HepG2 (cell line): ENCODE measurements around the gene PTPN2. TPM values are rescaled to one million over a fixed set of nuclear protein-coding genes. Genes with fewer than 3 reads are reported as not detected.

Experiments
- BATF2 ChIP-seq: sonication (generic); formaldehyde crosslinking; IDR thresholded peaks from 2 replicates; pipeline ENCODE4 v1.8.0; 2022; ENCODE audit warnings: mild to moderate bottlenecking, missing genetic modification reagents, moderate library complexity
- CBFB ChIP-seq: sonication (generic); formaldehyde crosslinking; IDR thresholded peaks from 2 replicates; pipeline ENCODE4 v1.4.0; 2020; ENCODE audit warnings: missing genetic modification reagents
- CCDC6 ChIP-seq: sonication (generic); formaldehyde crosslinking; IDR thresholded peaks from 2 replicates; pipeline ENCODE4 v1.8.1; 2022; ENCODE audit warnings: mild to moderate bottlenecking, missing genetic modification reagents, moderate library complexity
- DNMT1 ChIP-seq: sonication (generic); formaldehyde crosslinking; IDR thresholded peaks from 2 replicates; pipeline ENCODE4 v1.5.1; 2020; ENCODE audit warnings: mild to moderate bottlenecking, missing genetic modification reagents
- FUBP1 ChIP-seq: sonication (generic); formaldehyde crosslinking; IDR thresholded peaks from 2 replicates; pipeline ENCODE4 v1.5.1; 2020; ENCODE audit warnings: missing genetic modification reagents, mild to moderate bottlenecking, borderline replicate concordance
- HNRNPL ChIP-seq: fragments of 200-400 bp; formaldehyde crosslinking; IDR thresholded peaks from 2 replicates; pipeline ENCODE4 v1.6.1; 2017; ENCODE audit warnings: mild to moderate bottlenecking, low read depth, low read length
- KLF6 ChIP-seq: IDR thresholded peaks from 2 replicates; pipeline ENCODE4 v1.8.0; 2016; ENCODE audit warnings: missing biosample characterization, missing genetic modification reagents
- MIXL1 ChIP-seq: IDR thresholded peaks from 2 replicates; pipeline ENCODE4 v1.6.1; 2016
- PBX3 ChIP-seq: sonication (generic); formaldehyde crosslinking; IDR thresholded peaks from 2 replicates; pipeline ENCODE4 v1.8.1; 2023; ENCODE audit warnings: missing genetic modification reagents, inconsistent platforms, borderline replicate concordance
- POGZ ChIP-seq: sonication (generic); formaldehyde crosslinking; IDR thresholded peaks from 2 replicates; pipeline ENCODE4 v1.4.0; 2020; ENCODE audit warnings: mild to moderate bottlenecking, missing genetic modification reagents
- SMAD1 ChIP-seq: sonication (generic); formaldehyde crosslinking; IDR thresholded peaks from 2 replicates; pipeline ENCODE4 v1.4.0; 2020; ENCODE audit warnings: missing genetic modification reagents, low read depth, mild to moderate bottlenecking, borderline replicate concordance
- SNAI1 ChIP-seq: sonication (generic); formaldehyde crosslinking; IDR thresholded peaks from 2 replicates; pipeline ENCODE4 v1.5.0; 2020; ENCODE audit warnings: mild to moderate bottlenecking, missing genetic modification reagents, borderline replicate concordance
- SNAPC2 ChIP-seq: sonication (generic); formaldehyde crosslinking; IDR thresholded peaks from 2 replicates; pipeline ENCODE4 v1.8.1; 2022; ENCODE audit warnings: mild to moderate bottlenecking, missing genetic modification reagents
- TAF15 ChIP-seq: fragments of 200-400 bp; formaldehyde crosslinking; IDR thresholded peaks from one replicate; pipeline ENCODE4 v1.6.1; 2018; ENCODE audit warnings: mild to moderate bottlenecking, low read depth, low read length; ENCODE audit not compliant: poor library complexity, severe bottlenecking
- TOPORS ChIP-seq: sonication (generic); formaldehyde crosslinking; IDR thresholded peaks from 2 replicates; pipeline ENCODE4 v1.8.0; 2023; ENCODE audit warnings: mild to moderate bottlenecking, missing genetic modification reagents
- TRIM22 ChIP-seq: fragments of 450-650 bp; IDR thresholded peaks from 2 replicates; pipeline ENCODE4 v1.6.1; 2017
- ZFP36 ChIP-seq: fragments of 150-350 bp; IDR thresholded peaks from 2 replicates; pipeline ENCODE4 v1.6.1; 2018; ENCODE audit warnings: borderline replicate concordance, low read length, low read depth; ENCODE audit not compliant: partially characterized antibody
- ZKSCAN1 ChIP-seq: fragments of 150-350 bp; IDR thresholded peaks from 2 replicates; pipeline ENCODE4 v1.6.1; 2014; ENCODE audit warnings: low read length
- ZNF224 ChIP-seq: sonication (generic); formaldehyde crosslinking; IDR thresholded peaks from 2 replicates; pipeline ENCODE4 v1.5.0; 2020; ENCODE audit warnings: mild to moderate bottlenecking, missing genetic modification reagents
- ZNF274 ChIP-seq: sonication (generic); formaldehyde crosslinking; IDR thresholded peaks from 2 replicates; pipeline ENCODE4 v1.5.1; 2020; ENCODE audit warnings: mild to moderate bottlenecking, missing genetic modification reagents
- ZNF431 ChIP-seq: sonication (generic); formaldehyde crosslinking; IDR thresholded peaks from 2 replicates; pipeline ENCODE4 v1.9.0; 2022; ENCODE audit warnings: missing genetic modification reagents, low read depth, mild to moderate bottlenecking, borderline replicate concordance
- ZNF558 ChIP-seq: sonication (generic); formaldehyde crosslinking; IDR thresholded peaks from 2 replicates; pipeline ENCODE4 v1.9.0; 2022; ENCODE audit warnings: mild to moderate bottlenecking, missing genetic modification reagents, borderline replicate concordance
- ZNF644 ChIP-seq: IDR thresholded peaks from 2 replicates; pipeline ENCODE4 v1.6.1; 2016; ENCODE audit warnings: low read depth
- ZNF782 ChIP-seq: sonication (generic); formaldehyde crosslinking; IDR thresholded peaks from 2 replicates; pipeline ENCODE4 v1.4.0; 2020; ENCODE audit warnings: missing genetic modification reagents, mild to moderate bottlenecking, borderline replicate concordance
- ZNF816 ChIP-seq: sonication (generic); formaldehyde crosslinking; IDR thresholded peaks from 2 replicates; pipeline ENCODE4 v1.8.0; 2022; ENCODE audit warnings: missing genetic modification reagents, mild to moderate bottlenecking, borderline replicate concordance
- ZNF883 ChIP-seq: sonication (generic); formaldehyde crosslinking; IDR thresholded peaks from 2 replicates; pipeline ENCODE4 v1.5.1; 2020; ENCODE audit warnings: mild to moderate bottlenecking, missing genetic modification reagents; ENCODE audit errors: not compliant biosample characterization
- polyA plus RNA-seq, 8 experiments: library from polyadenylated mRNA; depleted of rRNA in 3 of 8; stranded (reverse) in 7 of 8; unstranded in 1 of 8; fragments of >200 nt; fragmentation: Illumina TruSeq in 4 of 8; extraction: Trizol in 4 of 8; gene quantifications; 2 replicates each; pipeline versions ENCODE4 v1.2.1 to v1.2.3, GENCODE V29; 2011 to 2016; ENCODE audit warnings: low read depth in 4 of 8, missing spikeins in 1 of 8, mixed read lengths in 1 of 8; ENCODE audit not compliant: insufficient read depth in 1 of 8
- total RNA-seq, 5 experiments: library from RNA; depleted of rRNA; stranded (reverse); fragments of >200 nt; fragmentation: Illumina TruSeq; extraction: Trizol; gene quantifications; 2 replicates each; pipeline ENCODE4 v1.2.3, GENCODE V29; 2016; ENCODE audit warnings: low read depth in 1 of 5

The PTPN2 gene
- total and polyA plus RNA-seq, 2 of the 13 experiments (the other 11 are each of a cell fraction or from before 2014, with no cell fraction given) = 24.9 to 41.5 TPM

GRCh38 chr18:12883684-12884405, at the start of gene PTPN2 (continued):
- TF ChIP-seq TRIM22 = no peak
- TF ChIP-seq KLF6 (CRISPR knock-in tag) = peak; percentile 74
- peak; percentile 85 for TF ChIP-seq ZNF274 (CRISPR knock-in tag)
- TF ChIP-seq SNAPC2 (CRISPR knock-in tag) = no peak
- TF ChIP-seq ZNF431 (CRISPR knock-in tag) = peak; percentile 81; the same call in 1 of the 2 replicates
- TF ChIP-seq POGZ (CRISPR knock-in tag) = no peak; the same call in 1 of the 2 replicates
- TF ChIP-seq ZNF816 (CRISPR knock-in tag) = peak; percentile 24; the same call in 1 of the 2 replicates
- TF ChIP-seq ZNF883 (CRISPR knock-in tag) = peak; percentile 77
- TF ChIP-seq BATF2 (CRISPR knock-in tag) = peak; percentile 85
- TF ChIP-seq ZNF224 (CRISPR knock-in tag) = no peak
- peak; percentile 90 for TF ChIP-seq TAF15
- TF ChIP-seq TOPORS (CRISPR knock-in tag) = 0 out of 2 replicates have a peak, but pooled peaks have one; percentile 39
- peak; percentile 53; the same call in 1 of the 2 replicates for TF ChIP-seq ZNF558
- TF ChIP-seq SMAD1 = peak; percentile 94; the same call in 1 of the 2 replicates
- TF ChIP-seq ZNF782 (CRISPR knock-in tag) = no peak
- TF ChIP-seq MIXL1 = peak; percentile 70; the same call in 1 of the 2 replicates
- TF ChIP-seq CCDC6 (CRISPR knock-in tag) = 0 out of 2 replicates have a peak, but pooled peaks have one; percentile 59
- TF ChIP-seq SNAI1 (CRISPR knock-in tag) = no peak
- no peak for TF ChIP-seq HNRNPL
- TF ChIP-seq ZFP36 = no peak
- TF ChIP-seq CBFB (CRISPR knock-in tag) = peak; percentile 78
- TF ChIP-seq FUBP1 = no peak
- no peak for TF ChIP-seq ZNF644 (CRISPR knock-in tag)
- TF ChIP-seq DNMT1 (CRISPR knock-in tag) = no peak
- no peak; the same call in 1 of the 2 replicates for TF ChIP-seq PBX3 (CRISPR knock-in tag)
- no peak for TF ChIP-seq ZKSCAN1
